ENCODE results near the gene PLCL2.

GRCh38 chr3:16886303-16886683 is 1.5 kb downstream of the PLCL2 start:
- TF ChIP-seq POLR2A (IDR thresholded peaks at IDR 0.05; ENCODE audit: low read depth, low read length) (no peak), POLR2AphosphoS5 (IDR thresholded peaks at IDR 0.05; ENCODE audit: low read depth, low read length) (no peak), TAF1 (IDR thresholded peaks at IDR 0.05; ENCODE audit: low read depth, low read length) (no peak), POU2F2 (IDR thresholded peaks at IDR 0.05; ENCODE audit: low read depth, low read length) (no peak), SPI1 (IDR thresholded peaks at IDR 0.05; ENCODE audit: low read depth, low read length) (no peak)
